ENCODE results near the gene WDR17. TPM values are rescaled to one million over a fixed set of nuclear protein-coding genes. Genes with fewer than 3 reads are reported as not detected.

The WDR17 gene
- total RNA-seq, 1 donor from 2014 or later: 1.8 TPM

DNA sequence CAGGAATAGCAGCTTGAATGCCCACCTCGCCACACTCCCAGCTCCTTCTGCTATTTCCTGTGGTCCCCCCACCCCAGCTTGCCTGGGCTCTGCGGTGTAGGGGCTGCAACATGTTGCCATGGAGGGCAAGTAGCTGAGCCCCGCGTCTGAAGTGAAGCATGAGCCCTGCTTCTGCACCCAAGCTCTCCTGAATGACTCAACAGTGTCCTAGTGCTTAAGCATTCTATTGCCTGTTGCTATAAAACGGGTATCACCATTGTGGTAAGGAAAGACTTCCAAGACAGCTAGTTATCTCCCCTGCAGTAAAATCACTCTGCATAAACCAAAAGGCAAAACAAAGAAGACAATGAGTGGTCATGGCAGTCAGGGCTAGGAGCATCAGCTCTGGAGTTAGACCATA is 161.1 kb downstream of the WDR17 start:
- Histone ChIP-seq H3K27ac (ENCODE audit: low read depth, low read length) (no peak overlapping the region), H3K9ac (ENCODE audit: low read length) (no peak overlapping the region), H3K79me2 (ENCODE audit: insufficient read depth, low read length) (no peaks in the 10 kb centered on the region), H3K9me3 (ENCODE audit: insufficient read depth, low read depth, low read length) (no peaks in the 10 kb centered on the region), H3K4me3 (ENCODE audit: insufficient read depth, low read depth, low read length) (no peak overlapping the region), H4K20me1 (ENCODE audit: insufficient read depth, low read length) (no peaks in the 10 kb centered on the region), H3K36me3 (ENCODE audit: insufficient read depth, low read length) (no peaks in the 10 kb centered on the region), H3K4me1 (ENCODE audit: insufficient read depth, low read length) (no peaks in the 10 kb centered on the region), H2AFZ (ENCODE audit: low read depth, low read length) (no peak overlapping the region), H3K4me2 (ENCODE audit: low read length) (no peak overlapping the region), H3K27me3 (ENCODE audit: insufficient read depth, low read length) (no peaks in the 10 kb centered on the region)
- peaks cover 1% of the 10 kb centered on the region for H3K4me1 Mint-ChIP-seq (ENCODE audit: low read depth, unreplicated experiment)
- no peak for FAIRE-seq
- H3K27ac Mint-ChIP-seq (ENCODE audit: unreplicated experiment): no peak overlapping the region
- H3K36me3 Mint-ChIP-seq (ENCODE audit: low read depth, unreplicated experiment): no peaks in the 10 kb centered on the region
- TF ChIP-seq CTCF (IDR thresholded peaks at IDR 0.05; ENCODE audit: insufficient read depth, low read depth, low read length) (no peak), EZH2 (IDR thresholded peaks at IDR 0.05; ENCODE audit: insufficient read depth, low read length) (no peak)
- H3K27me3 Mint-ChIP-seq (ENCODE audit: low read depth, unreplicated experiment): no peaks in the 10 kb centered on the region
- no peak overlapping the region for H3K4me3 Mint-ChIP-seq (ENCODE audit: unreplicated experiment)
- H3K9me3 Mint-ChIP-seq (ENCODE audit: unreplicated experiment): no peaks in the 10 kb centered on the region
- DNase-seq (ENCODE audit: low read depth): peak; percentile 41

- H2AFZ ChIP-seq (ENCODE audit: low read depth, low read length): no peak overlapping the region
- no peak overlapping the region for H3K27ac ChIP-seq (ENCODE audit: low read depth, low read length)
Observed at GRCh38 chr4:176229645-176230044, 164.0 kb downstream of the WDR17 start.

More at GRCh38 chr4:176229645-176230044, 164.0 kb downstream of the WDR17 start:
- H3K27me3 Mint-ChIP-seq (ENCODE audit: low read depth, unreplicated experiment): no peaks in the 10 kb centered on the region
- H3K9me3 Mint-ChIP-seq (ENCODE audit: unreplicated experiment): no peaks in the 10 kb centered on the region
- Histone ChIP-seq H3K9me3 (ENCODE audit: insufficient read depth, low read depth, low read length) (no peaks in the 10 kb centered on the region), H4K20me1 (ENCODE audit: insufficient read depth, low read length) (no peaks in the 10 kb centered on the region), H3K4me3 (ENCODE audit: insufficient read depth, low read depth, low read length) (no peak overlapping the region), H3K27me3 (ENCODE audit: insufficient read depth, low read length) (no peaks in the 10 kb centered on the region), H3K4me2 (ENCODE audit: low read length) (no peak overlapping the region), H3K9ac (ENCODE audit: low read length) (no peak overlapping the region), H3K36me3 (ENCODE audit: insufficient read depth, low read length) (no peaks in the 10 kb centered on the region), H3K4me1 (ENCODE audit: insufficient read depth, low read length) (no peaks in the 10 kb centered on the region), H3K79me2 (ENCODE audit: insufficient read depth, low read length) (no peaks in the 10 kb centered on the region)
- no peak overlapping the region for H3K27ac Mint-ChIP-seq (ENCODE audit: unreplicated experiment)
- H3K36me3 Mint-ChIP-seq (ENCODE audit: low read depth, unreplicated experiment): no peaks in the 10 kb centered on the region
- DNase-seq (ENCODE audit: low read depth) (no peak), FAIRE-seq (no peak)
- TF ChIP-seq CTCF (IDR thresholded peaks at IDR 0.05; ENCODE audit: insufficient read depth, low read depth, low read length) (no peak), EZH2 (IDR thresholded peaks at IDR 0.05; ENCODE audit: insufficient read depth, low read length) (no peak)
- no peak overlapping the region for H3K4me3 Mint-ChIP-seq (ENCODE audit: unreplicated experiment)
- H3K4me1 Mint-ChIP-seq (ENCODE audit: low read depth, unreplicated experiment): peaks cover 1% of the 10 kb centered on the region

Other genes with a start within 250 kb of the WDR17 start
- gene SPATA4, start 129.7 kb downstream of the WDR17 start, total RNA-seq: 0.32 and 0.46 TPM in 2 replicates
- 0.43 and 0.65 TPM in 2 replicates for gene ASB5, start 203.4 kb downstream of the WDR17 start, total RNA-seq